T-helper 2 cell treated with Interferon-gamma antibody and Interleukin-4, amounts not matched to agents 100 ng/mL and 5 ng/mL, for 36 hours (primary cell): Measurements from ENCODE around the gene LRBA. TPM values are rescaled to one million over a fixed set of nuclear protein-coding genes. Genes with fewer than 3 reads are reported as not detected.

Experiments used
- intact Hi-C: fragments of 100-400 bp; cut with micrococcal nuclease; formaldehyde crosslinking; loops from one replicate; pipeline ENCODE4 v1.15.1; 2023
- total RNA-seq: library from RNA; stranded (reverse); gene quantifications from 2 replicates; pipeline ENCODE4 v1.2.3, GENCODE V29; 2022

The LRBA gene
- total RNA-seq, 1 donor from 2014 or later: 42.4 TPM

DNA sequence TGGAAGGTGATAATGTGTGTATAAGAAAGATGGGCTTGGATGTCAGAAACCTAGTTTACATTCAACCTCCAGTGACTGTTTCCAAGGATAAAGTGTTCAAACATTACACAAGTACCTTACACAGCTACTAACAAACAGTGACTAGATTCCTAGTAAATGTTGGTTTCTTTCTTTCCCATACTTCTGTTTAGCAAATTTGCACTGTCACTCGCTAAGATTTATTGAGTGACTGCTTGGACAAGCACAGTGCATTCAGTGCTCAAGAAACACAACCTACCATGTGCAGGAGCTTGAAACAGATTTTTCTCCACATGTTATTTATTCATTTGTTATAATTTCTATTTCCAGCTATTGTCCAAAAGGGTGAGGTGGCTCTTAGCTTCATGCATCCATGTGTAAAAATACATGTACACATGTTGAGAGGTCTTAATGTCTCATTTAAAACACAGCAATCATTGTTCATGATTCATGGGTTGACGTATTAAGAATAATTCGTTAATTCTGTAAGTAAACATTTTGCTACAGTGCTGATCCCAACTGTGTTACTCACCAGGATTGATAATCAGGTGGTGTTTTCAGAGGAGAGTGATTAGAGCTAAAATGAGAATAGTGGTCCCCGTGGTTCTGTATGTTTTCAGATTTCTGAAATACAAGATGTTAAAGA, 783.8 kb downstream of the LRBA start:
- intact Hi-C loops: no loop called here

DNA sequence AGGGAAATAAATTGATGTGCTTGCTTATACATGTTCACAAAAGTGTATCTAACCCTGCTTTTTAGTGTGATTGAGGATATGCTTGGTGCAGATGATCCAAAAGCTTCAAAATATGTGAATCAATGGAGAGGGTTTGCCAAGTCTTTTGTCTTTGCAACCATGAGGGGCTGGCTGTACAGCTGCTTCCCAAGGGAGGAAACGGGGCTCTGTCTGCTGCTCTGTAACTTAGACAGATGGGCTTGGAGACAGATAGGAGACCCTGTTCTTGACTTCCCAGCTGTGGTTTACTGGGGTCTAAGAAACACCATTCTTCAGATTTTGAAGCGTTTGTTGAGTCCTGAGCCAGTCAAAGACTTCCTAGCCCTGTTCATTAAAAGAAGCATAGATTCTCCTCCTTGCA, 784.5 kb downstream of the LRBA start:
- intact Hi-C loops: no loop called here

GRCh38 chr4:150229520-150229919, 785.6 kb downstream of the LRBA start:
- intact Hi-C loops: no loop called here

- intact Hi-C loops: no loop called here
These were observed 790.0 kb downstream of the LRBA start for GRCh38 chr4:150224896-150225591.

DNA sequence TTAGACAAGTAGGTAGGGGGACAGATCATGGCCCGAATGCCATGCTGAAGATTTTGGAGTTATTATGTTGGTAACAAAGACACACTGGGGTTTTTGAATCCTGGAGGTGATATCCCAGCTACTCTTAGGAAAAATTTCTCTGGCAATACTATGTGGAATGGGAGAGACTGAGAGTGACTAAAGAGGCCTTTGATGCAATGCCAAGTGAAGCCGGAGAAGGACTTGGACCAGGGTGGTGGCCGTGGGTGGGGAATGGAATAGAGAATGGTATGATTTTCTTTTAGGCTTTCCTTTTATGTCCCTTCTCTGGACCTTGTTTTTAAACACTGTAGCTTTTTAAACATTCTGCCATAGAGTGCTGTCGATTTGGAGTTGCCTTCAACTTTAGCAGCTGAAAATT, 795.2 kb downstream of the LRBA start:
- intact Hi-C loops: no loop called here

DNA sequence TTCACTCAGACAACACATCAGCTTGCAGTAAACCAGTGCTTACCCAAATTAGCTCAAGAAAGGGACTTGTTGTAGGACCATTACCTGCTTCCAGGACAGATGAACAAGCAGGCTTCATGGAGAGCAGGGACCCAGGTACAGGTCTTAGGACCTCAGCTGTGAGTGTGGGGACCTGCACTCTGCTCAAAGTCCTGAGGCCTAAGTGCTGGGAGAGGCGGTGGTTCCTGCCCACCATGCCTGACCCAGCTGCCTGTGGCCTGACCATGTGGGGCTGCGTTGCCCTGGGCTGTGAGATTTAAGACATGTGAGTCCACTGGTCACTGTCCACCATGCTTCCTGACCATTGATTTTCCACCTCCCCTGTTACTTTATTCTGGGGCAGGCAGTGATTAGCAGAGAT, 796.6 kb downstream of the LRBA start:
- intact Hi-C loops: no loop called here

- intact Hi-C loops: no loop called here
These were observed 797.3 kb downstream of the LRBA start for GRCh38 chr4:150217808-150218207.

- intact Hi-C loops: no loop called here
These were observed 797.9 kb downstream of the LRBA start for GRCh38 chr4:150217192-150217591.

GRCh38 chr4:150216726-150217125, 798.4 kb downstream of the LRBA start:
- intact Hi-C loops: no loop called here

DNA sequence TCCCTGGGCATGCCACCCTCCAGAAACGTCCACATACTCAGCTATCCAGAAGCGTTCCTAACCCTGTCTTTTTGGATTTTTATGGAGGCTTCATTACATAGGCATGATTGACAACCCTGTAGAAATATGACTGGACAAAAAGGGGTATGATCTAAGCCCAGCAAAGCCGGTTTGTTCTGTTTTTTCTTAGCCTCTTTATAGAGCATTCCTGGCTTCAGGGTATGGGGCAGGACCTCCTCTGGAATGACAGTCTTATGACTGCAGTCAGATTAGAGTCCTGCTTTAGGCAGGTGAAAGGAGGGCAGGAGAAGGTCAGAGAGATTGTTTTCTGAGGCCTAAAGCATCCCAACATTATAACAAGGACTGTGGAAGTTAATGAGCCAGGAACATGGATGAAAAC, 799.5 kb downstream of the LRBA start:
- intact Hi-C loops: no loop called here

Other genes starting within 250 kb of the LRBA start
- 1,723 and 1,766 TPM in 2 replicates for gene RPS3A, start 84.3 kb upstream of the LRBA start, total RNA-seq